Neural cell (in vitro differentiated cells): ENCODE data around the gene PRDM12. TPM values are rescaled to one million over a fixed set of nuclear protein-coding genes. Genes with fewer than 3 reads are reported as not detected.

ENCODE experiments used
- H2AFZ ChIP-seq: fragments of 200-600, 300-800 bp; sonication (generic), shearing (Covaris generic); 2 replicates; pipeline ENCODE4 v1.6.0; 2014; ENCODE audit warnings: low read depth, mild to moderate bottlenecking, antibody characterized with exemption, low read length, moderate library complexity
- H3F3A ChIP-seq: fragments of 200-600 bp; shearing (Covaris generic); 2 replicates; pipeline ENCODE4 v1.6.1; 2016; ENCODE audit warnings: mild to moderate bottlenecking, moderate library complexity, mixed read lengths, antibody characterized with exemption, low read length; ENCODE audit not compliant: insufficient read depth, poor library complexity, severe bottlenecking
- H3K27ac ChIP-seq: fragments of 200-600, 300-800 bp; sonication (generic), shearing (Covaris generic); 2 replicates; pipeline ENCODE4 v1.5.1; 2014; ENCODE audit warnings: mild to moderate bottlenecking, low read length, moderate library complexity
- H3K27me3 ChIP-seq: fragments of 300-800, 200-600 bp; sonication (generic), shearing (Covaris generic); 2 replicates; pipeline ENCODE4 v1.6.0; 2014; ENCODE audit warnings: mild to moderate bottlenecking, low read depth, low read length, moderate library complexity; ENCODE audit not compliant: insufficient read depth
- H3K36me3 ChIP-seq: fragments of 300-800, 200-600 bp; sonication (generic), shearing (Covaris generic); 2 replicates; pipeline ENCODE4 v1.5.1; 2014; ENCODE audit warnings: mild to moderate bottlenecking, antibody characterized with exemption, low read length, moderate library complexity; ENCODE audit not compliant: insufficient read depth
- H3K4me2 ChIP-seq: fragments of 300-800, 200-600 bp; sonication (generic), shearing (Covaris generic); 2 replicates; pipeline ENCODE4 v1.6.0; 2014; ENCODE audit warnings: mild to moderate bottlenecking, low read length
- H3K4me3 ChIP-seq: fragments of 300-800, 200-600 bp; sonication (generic), shearing (Covaris generic); 2 replicates; pipeline ENCODE4 v1.5.1; 2014; ENCODE audit warnings: mild to moderate bottlenecking, low read length, moderate library complexity
- H3K79me2 ChIP-seq: fragments of 200-600 bp; shearing (Covaris generic); replicated peaks from 2 replicates; pipeline ENCODE4 v1.6.0; 2014; ENCODE audit warnings: mild to moderate bottlenecking, low read length, moderate library complexity; ENCODE audit not compliant: insufficient read depth
- H3K9ac ChIP-seq: fragments of 300-800, 200-600 bp; sonication (generic), shearing (Covaris generic); 2 replicates; pipeline ENCODE4 v1.6.1; 2016; ENCODE audit warnings: mild to moderate bottlenecking, low read length, mixed read lengths
- H3K9me2 ChIP-seq: fragments of 200-600 bp; shearing (Covaris generic); 2 replicates; pipeline ENCODE4 v1.6.1; 2016; ENCODE audit warnings: mild to moderate bottlenecking, low read length, mixed read lengths; ENCODE audit not compliant: insufficient read depth
- H3K9me3 ChIP-seq: fragments of 200-600, 300-800 bp; sonication (generic), shearing (Covaris generic); 2 replicates; pipeline ENCODE4 v1.6.1; 2016; ENCODE audit warnings: mild to moderate bottlenecking, mixed run types, low read length, moderate library complexity, mixed read lengths
- H4K20me1 ChIP-seq: fragments of 200-600 bp; shearing (Covaris generic); 2 replicates; pipeline ENCODE4 v1.6.1; 2016; ENCODE audit warnings: mild to moderate bottlenecking, mixed run types; ENCODE audit not compliant: insufficient read depth
- CTCF ChIP-seq: fragments of 450-650 bp; IDR thresholded peaks from 2 replicates; pipeline ENCODE4 v1.5.1; 2014; ENCODE audit warnings: antibody characterized with exemption, mild to moderate bottlenecking, moderate library complexity; ENCODE audit not compliant: poor library complexity, severe bottlenecking
- EP300 ChIP-seq: fragments of 450-650 bp; conservative IDR thresholded peaks from 2 replicates; pipeline ENCODE4 v1.6.1; 2014; ENCODE audit warnings: antibody characterized with exemption, mild to moderate bottlenecking, moderate library complexity; ENCODE audit not compliant: poor library complexity, severe bottlenecking
- EZH2 ChIP-seq: fragments of 200-600, 300-800 bp; shearing (Covaris generic), sonication (generic); IDR thresholded peaks from 2 replicates; pipeline ENCODE4 v1.6.1; 2014; ENCODE audit warnings: antibody characterized with exemption, low read length, borderline replicate concordance, mild to moderate bottlenecking; ENCODE audit not compliant: insufficient read depth, poor library complexity, severe bottlenecking
- MXI1 ChIP-seq: fragments of 450-650 bp; conservative IDR thresholded peaks from 2 replicates; pipeline ENCODE4 v1.6.1; 2014; ENCODE audit warnings: antibody characterized with exemption, mild to moderate bottlenecking; ENCODE audit not compliant: poor library complexity, severe bottlenecking
- POLR2AphosphoS5 ChIP-seq: IDR thresholded peaks from 2 replicates; pipeline ENCODE4 v1.6.1; 2012
- RAD21 ChIP-seq: fragments of 450-650 bp; conservative IDR thresholded peaks from 2 replicates; pipeline ENCODE4 v1.6.1; 2014; ENCODE audit warnings: antibody characterized with exemption, mild to moderate bottlenecking, moderate library complexity
- REST ChIP-seq: IDR thresholded peaks from 2 replicates; pipeline ENCODE4 v1.6.1; 2012; ENCODE audit warnings: borderline replicate concordance
- SMC3 ChIP-seq: fragments of 450-650 bp; conservative IDR thresholded peaks from 2 replicates; pipeline ENCODE4 v1.6.1; 2014; ENCODE audit warnings: antibody characterized with exemption, mild to moderate bottlenecking, moderate library complexity; ENCODE audit not compliant: poor library complexity
- TAF1 ChIP-seq: IDR thresholded peaks from 2 replicates; pipeline ENCODE4 v1.6.1; 2012; ENCODE audit warnings: low read depth
- polyA plus RNA-seq: library from polyadenylated mRNA; depleted of rRNA; stranded (reverse); fragments of >200 nt; gene quantifications from 2 replicates; pipeline ENCODE4 v1.2.3, GENCODE V29; 2014

PRDM12 gene
- polyA plus RNA-seq, 1 donor from 2014 or later = 0.17 TPM

GRCh38 chr9:130711469-130711868 is 47.1 kb downstream of the PRDM12 start:
- TF ChIP-seq RAD21 = no peak
- no peak for TF ChIP-seq POLR2AphosphoS5
- TF ChIP-seq REST = no peak
- no peak for TF ChIP-seq CTCF
- TF ChIP-seq TAF1 = no peak
- no peak for TF ChIP-seq EZH2
- TF ChIP-seq EP300 = no peak
- no peak for TF ChIP-seq SMC3
- no peak for TF ChIP-seq MXI1
- H3K4me2 ChIP-seq = no peak overlapping the region
- H3K27ac ChIP-seq = no peak overlapping the region
- H4K20me1 ChIP-seq = peaks cover 6% of the 10 kb centered on the region
- no peak overlapping the region for H2AFZ ChIP-seq
- H3K4me3 ChIP-seq = no peak overlapping the region
- H3K9ac ChIP-seq = no peak overlapping the region
- H3K9me2 ChIP-seq = no peaks in the 10 kb centered on the region
- no peaks in the 10 kb centered on the region for H3K36me3 ChIP-seq
- peaks cover 30% of the 10 kb centered on the region for H3K79me2 ChIP-seq
- no peaks in the 10 kb centered on the region for H3F3A ChIP-seq
- no peaks in the 10 kb centered on the region for H3K27me3 ChIP-seq
- H3K9me3 ChIP-seq = no peaks in the 10 kb centered on the region

GRCh38 chr9:130712564-130713285 is 48.3 kb downstream of the PRDM12 start:
- H3K4me2 ChIP-seq = no peak overlapping the region
- peaks cover 6% of the 10 kb centered on the region for H4K20me1 ChIP-seq
- H3K4me3 ChIP-seq = peak overlapping the region; percentile 95
- H3K9me2 ChIP-seq = no peaks in the 10 kb centered on the region
- no peaks in the 10 kb centered on the region for H3K36me3 ChIP-seq
- peak overlapping the region; percentile 80 for H2AFZ ChIP-seq
- no peaks in the 10 kb centered on the region for H3K27me3 ChIP-seq
- peak overlapping the region; percentile 95 for H3K27ac ChIP-seq
- peaks cover 42% of the 10 kb centered on the region for H3K79me2 ChIP-seq
- H3F3A ChIP-seq = no peaks in the 10 kb centered on the region
- TF ChIP-seq CTCF (no peak), MXI1 (peak; percentile 59), REST (peak; percentile 74), POLR2AphosphoS5 (peak; percentile 77), RAD21 (peak; percentile 22), EP300 (no peak), TAF1 (peak; percentile 80)
- H3K9me3 ChIP-seq = no peaks in the 10 kb centered on the region
- peak overlapping the region; percentile 91 for H3K9ac ChIP-seq
